Measurements from ENCODE around the gene MAPK8. TPM values are rescaled to one million over a fixed set of nuclear protein-coding genes. Genes with fewer than 3 reads are reported as not detected.

The MAPK8 gene
- total and polyA plus RNA-seq, 9 of the 15 experiments (the other 6 are each of a cell fraction or from before 2014, with no cell fraction given) = 6.4 to 159 (median 71.0) TPM

- Histone ChIP-seq H3K9ac (ENCODE audit: insufficient read depth in 1 of 2, low read depth in 2 of 2, low read length in 2 of 2) (no peak overlapping the region), H3K4me2 (ENCODE audit: insufficient read depth, low read length) (no peak overlapping the region), H3K27ac (ENCODE audit: extremely low read depth, low read depth, low read length) (no peak overlapping the region), H3K27me3 (ENCODE audit: control insufficient read depth in 2 of 2, insufficient read depth in 2 of 2, low read length in 2 of 2) (no peaks in the 10 kb centered on the region), H3K9me1 (ENCODE audit: control insufficient read depth, insufficient read depth, low read length) (no peaks in the 10 kb centered on the region), H2AFZ (ENCODE audit: low read depth, low read length) (no peak overlapping the region), H4K20me1 (replicated peaks; ENCODE audit: control insufficient read depth, insufficient read depth, low read length) (no peaks in the 10 kb centered on the region), H3K9me3 (replicated peaks; ENCODE audit: control insufficient read depth, insufficient read depth, low read depth, low read length) (no peaks in the 10 kb centered on the region; the same call in 1 of the 2 replicates), H3K79me2 (ENCODE audit: control insufficient read depth, insufficient read depth, low read length) (no peaks in the 10 kb centered on the region), H3K4me1 (replicated peaks in 1 of 2; ENCODE audit: control insufficient read depth in 2 of 2, insufficient read depth in 2 of 2, low read length in 2 of 2) (peaks cover 0 to 21% of the 10 kb centered on the region in 2 experiments; a peak in 3 of 5 replicates), H3K4me3 (no peak overlapping the region), H3K36me3 (ENCODE audit: control insufficient read depth, insufficient read depth, low read length) (peaks cover 21% of the 10 kb centered on the region)
- peak; percentile 34; the same call in 2 of the 3 replicates for ATAC-seq
- intact Hi-C loops (cut with micrococcal nuclease) (loop anchor here (1.0 to 5.0 kb wide), 2 partner anchors 55 to 89 kb away; no protein-coding TSS in a partner anchor), in situ Hi-C loops (cut with MboI) (no loop called here)
- no peak for FAIRE-seq
- ChIA-PET POLR2A (interaction anchor here (1.2 to 1.4 kb wide), 5 partner anchors 9 to 36 kb away, joined by 3 to 4 read pairs (median 3); no protein-coding TSS in a partner anchor), CTCF (ENCODE audit: low intra/inter-chr PET ratio) (no interaction called here)
- no peak for DNase-seq (ENCODE audit: extremely low read depth in 1 of 4, low spot score in 3 of 4)
- WGBS (ENCODE audit: insufficient coverage, low coverage, missing lambda C conversion rate) = 85% methylated on average over 1 of the region's 1 CpG
- no TSS peak for BruUV-seq (replicated peaks)
- TF ChIP-seq ZMIZ1 (IDR thresholded peaks at IDR 0.05; ENCODE audit: low read depth in 2 of 2, low read length in 2 of 2) (no peak), CGGBP1 (CRISPR knock-in tag; IDR thresholded peaks at IDR 0.05) (no peak), SREBF1 (IDR thresholded peaks at IDR 0.05; ENCODE audit: borderline replicate concordance, low read depth, low read length) (no peak), NR1H2 (CRISPR knock-in tag; IDR thresholded peaks at IDR 0.05) (no peak), HDAC3 (IDR thresholded peaks at IDR 0.05; ENCODE audit: borderline replicate concordance, partially characterized antibody) (no peak), FOXK1 (CRISPR knock-in tag; IDR thresholded peaks at IDR 0.05; ENCODE audit: borderline replicate concordance) (no peak), RHOXF2B (CRISPR knock-in tag; conservative IDR thresholded peaks at IDR 0.05) (no peak), NCOA2 (IDR thresholded peaks at IDR 0.05; ENCODE audit: partially characterized antibody in 2 of 2) (no peak), CXXC5 (CRISPR knock-in tag; IDR thresholded peaks at IDR 0.05) (no peak), BRF2 (IDR thresholded peaks at IDR 0.05; ENCODE audit: borderline replicate concordance, insufficient read depth, insufficient read length) (no peak), BRCA1 (IDR thresholded peaks at IDR 0.05) (no peak), BRCA1 (CRISPR knock-in tag; IDR thresholded peaks at IDR 0.05) (no peak), E2F6 (IDR thresholded peaks at IDR 0.05; ENCODE audit: borderline replicate concordance in 1 of 2, extremely low read depth in 1 of 2, insufficient read depth in 1 of 2, insufficient read length in 1 of 2, low read depth in 1 of 2, low read length in 1 of 2, poor library complexity in 1 of 2, severe bottlenecking in 1 of 2) (no peak), U2AF2 (optimal IDR thresholded peaks at IDR 0.05; ENCODE audit: low read depth, low read length) (no peak), SMAD1 (IDR thresholded peaks at IDR 0.05; ENCODE audit: low read depth, low read length, partially characterized antibody) (no peak), ELF2 (CRISPR knock-in tag; IDR thresholded peaks at IDR 0.05) (no peak), CAMTA2 (CRISPR knock-in tag; conservative IDR thresholded peaks at IDR 0.05) (no peak), PRMT5 (CRISPR knock-in tag; IDR thresholded peaks at IDR 0.05) (no peak)
Measured at GRCh38 chr10:48417374-48417773, 110.9 kb downstream of the MAPK8 start.

Measured in K562 (cell line).